HCT116 (cell line): ENCODE results near the gene USP15. TPM values are rescaled to one million over a fixed set of nuclear protein-coding genes. Genes with fewer than 3 reads are reported as not detected.

Experiments
- ATAC-seq: fragments of 200-7000 bp; cut with Tn5 transposase; 2 replicates; pipeline ENCODE4 v1.9.1; 2020; ENCODE audit warnings: mild to moderate bottlenecking, moderate library complexity
- BruUV-seq: library from RNA; stranded (reverse); fragments of 400-500 nt; replicated peaks from 2 replicates; lab custom pipeline; 2021; lab: Mats Ljungman, UMichigan
- CTCF ChIA-PET: fragments of 300-600 bp; sonication (Branson Sonifier 250); formaldehyde crosslinking; loops from one replicate; lab custom pipeline; 2021; ENCODE audit warnings: antibody characterized with exemption; lab: Charles Lee
- POLR2A ChIA-PET: fragments of 300-600, 350-600 bp; sonication (Branson Sonifier 250); formaldehyde crosslinking; loops from one replicate; lab custom pipeline; 2021; ENCODE audit warnings: antibody characterized with exemption; lab: Charles Lee
- RAD21 ChIA-PET, 2 experiments: fragments of 300-600 bp; sonication (Branson Sonifier 250); formaldehyde crosslinking; loops; one replicate each; lab custom pipeline; 2023; ENCODE audit warnings: low total read pairs in 2 of 2; ENCODE audit not compliant: uncharacterized antibody in 2 of 2, unreplicated experiment in 2 of 2, low non-redundant PET in 1 of 2; lab: Charles Lee
- DNase-seq: peaks from one replicate; pipeline ENCODE4 v3.0.0-alpha.2; 2010; ENCODE audit warnings: low read depth, low spot score
- H2AFZ ChIP-seq: fragments of 200-600 bp; shearing (Covaris generic), sonication (generic); 2 replicates; pipeline ENCODE4 v1.6.1; 2017; ENCODE audit warnings: low read depth, mixed run types, mixed read lengths, antibody characterized with exemption, low read length; ENCODE audit not compliant: poor library complexity, severe bottlenecking
- H3K27ac ChIP-seq: 2 replicates; pipeline ENCODE4 v1.5.1; 2012; ENCODE audit warnings: low read depth, low read length
- H3K27me3 ChIP-seq: fragments of 200-600 bp; sonication (generic); 2 replicates; pipeline ENCODE4 v1.6.1; 2016; ENCODE audit warnings: mixed run types, low read length, mixed read lengths; ENCODE audit not compliant: insufficient read depth
- H3K36me3 ChIP-seq, 2 experiments: fragments of 200-500 bp in 1 of 2; fragments of 200-600 bp in 1 of 2; sonication (Bioruptor generic) in 1 of 2; sonication (generic) in 1 of 2; 2 replicates each; pipeline versions ENCODE4 v1.5.1 to v1.6.1; 2014 to 2016; ENCODE audit warnings: low read length in 2 of 2, inconsistent platforms in 1 of 2, mixed read lengths in 1 of 2, mixed run types in 1 of 2; ENCODE audit not compliant: insufficient read depth in 2 of 2, control insufficient read depth in 1 of 2
- H3K4me1 ChIP-seq, 2 experiments: fragments of 200-600 bp in 1 of 2; sonication (generic) in 1 of 2; 2 replicates each; pipeline versions ENCODE4 v1.5.1 to v1.6.1; 2012 to 2017; ENCODE audit warnings: low read length in 2 of 2, inconsistent platforms in 1 of 2, mild to moderate bottlenecking in 1 of 2, mixed read lengths in 1 of 2, mixed run types in 1 of 2, moderate library complexity in 1 of 2; ENCODE audit not compliant: insufficient read depth in 2 of 2, control insufficient read depth in 1 of 2
- H3K4me2 ChIP-seq: fragments of 200-600 bp; sonication (generic); 2 replicates; pipeline ENCODE4 v1.6.1; 2017; ENCODE audit warnings: mixed run types, low read length, mixed read lengths
- H3K4me3 ChIP-seq, 2 experiments: fragments of 200-600 bp in 1 of 2; sonication (generic) in 1 of 2; replicated peaks in 1 of 2; 2 replicates each; pipeline ENCODE4 v1.5.1; 2011 to 2016; ENCODE audit warnings: low read length in 2 of 2, control low read depth in 1 of 2, low read depth in 1 of 2, mild to moderate bottlenecking in 1 of 2, mixed read lengths in 1 of 2, mixed run types in 1 of 2
- H3K79me2 ChIP-seq: fragments of 200-600 bp; sonication (generic); 2 replicates; pipeline ENCODE4 v1.6.1; 2017; ENCODE audit warnings: mild to moderate bottlenecking, mixed run types, low read length, moderate library complexity, mixed read lengths; ENCODE audit not compliant: insufficient read depth
- H3K9ac ChIP-seq: fragments of 200-600 bp; sonication (generic); 2 replicates; pipeline ENCODE4 v1.6.1; 2016; ENCODE audit warnings: low read length, mixed read lengths
- H3K9me2 ChIP-seq: fragments of 200-600 bp; sonication (generic), shearing (Covaris generic); 2 replicates; pipeline ENCODE4 v1.6.1; 2017; ENCODE audit warnings: mixed run types, mild to moderate bottlenecking, moderate library complexity; ENCODE audit not compliant: insufficient read depth
- H3K9me3 ChIP-seq, 2 experiments: fragments of 200-500 bp in 1 of 2; fragments of 200-600 bp in 1 of 2; sonication (Bioruptor generic) in 1 of 2; sonication (generic) in 1 of 2; 2 replicates each; pipeline ENCODE4 v1.6.1; 2014 to 2017; ENCODE audit warnings: low read length in 2 of 2, mixed read lengths in 2 of 2, inconsistent platforms in 1 of 2, low read depth in 1 of 2, mild to moderate bottlenecking in 1 of 2, mixed run types in 1 of 2, moderate library complexity in 1 of 2; ENCODE audit not compliant: control insufficient read depth in 1 of 2, insufficient read depth in 1 of 2
- H4K20me1 ChIP-seq: fragments of 200-600 bp; sonication (generic), shearing (Covaris generic); 2 replicates; pipeline ENCODE4 v1.6.1; 2017; ENCODE audit warnings: mixed run types, mild to moderate bottlenecking, moderate library complexity; ENCODE audit not compliant: insufficient read depth
- ATF3 ChIP-seq: IDR thresholded peaks from 2 replicates; pipeline ENCODE4 v1.6.1; 2012
- CBX3 ChIP-seq: IDR thresholded peaks from 2 replicates; pipeline ENCODE4 v1.6.1; 2012; ENCODE audit warnings: low read depth
- CEBPB ChIP-seq: IDR thresholded peaks from 2 replicates; pipeline ENCODE4 v1.6.1; 2012; ENCODE audit warnings: low read depth
- CTCF ChIP-seq, 3 experiments: fragments of 200-600 bp in 1 of 3; sonication (generic) in 1 of 3; IDR thresholded peaks in 2 of 3; conservative IDR thresholded peaks in 1 of 3; 2 replicates each; pipeline ENCODE4 v1.5.1; 2012 to 2017; ENCODE audit warnings: low read depth in 2 of 3, low read length in 2 of 3, antibody characterized with exemption in 1 of 3, borderline replicate concordance in 1 of 3, control low read depth in 1 of 3, mild to moderate bottlenecking in 1 of 3, mixed read lengths in 1 of 3, mixed run types in 1 of 3, moderate library complexity in 1 of 3; ENCODE audit not compliant: insufficient read depth in 1 of 3
- EGR1 ChIP-seq: IDR thresholded peaks from 2 replicates; pipeline ENCODE4 v1.6.1; 2012; ENCODE audit warnings: low read depth
- ELF1 ChIP-seq: IDR thresholded peaks from 2 replicates; pipeline ENCODE4 v1.6.1; 2012; ENCODE audit warnings: low read depth, borderline replicate concordance
- EZH2phosphoT487 ChIP-seq: fragments of 200-600 bp; IDR thresholded peaks from 2 replicates; pipeline ENCODE4 v1.6.1; 2018; ENCODE audit warnings: antibody characterized with exemption, borderline replicate concordance
- FOSL1 ChIP-seq: IDR thresholded peaks from 2 replicates; pipeline ENCODE4 v1.6.1; 2012; ENCODE audit warnings: low read depth
- JUND ChIP-seq: IDR thresholded peaks from 2 replicates; pipeline ENCODE4 v1.6.1; 2012
- POLR2AphosphoS5 ChIP-seq: IDR thresholded peaks from 2 replicates; pipeline ENCODE4 v1.6.1; 2011; ENCODE audit warnings: mild to moderate bottlenecking, low read depth, low read length, moderate library complexity
- RAD21 ChIP-seq: IDR thresholded peaks from 2 replicates; pipeline ENCODE4 v1.6.1; 2012; ENCODE audit warnings: low read depth, mild to moderate bottlenecking
- SIN3A ChIP-seq: IDR thresholded peaks from 2 replicates; pipeline ENCODE4 v1.6.1; 2012; ENCODE audit warnings: low read depth
- SP1 ChIP-seq: IDR thresholded peaks from 2 replicates; pipeline ENCODE4 v1.6.1; 2012; ENCODE audit warnings: low read depth
- SRF ChIP-seq: IDR thresholded peaks from 2 replicates; pipeline ENCODE4 v1.6.1; 2012; ENCODE audit warnings: low read depth
- TCF7L2 ChIP-seq: IDR thresholded peaks from 2 replicates; pipeline ENCODE4 v1.7.0; 2011; ENCODE audit warnings: borderline replicate concordance, inconsistent platforms; ENCODE audit not compliant: insufficient read depth, insufficient read length; ENCODE audit errors: extremely low read depth
- YY1 ChIP-seq: IDR thresholded peaks from 2 replicates; pipeline ENCODE4 v1.6.1; 2011; ENCODE audit warnings: low read length, low read depth, moderate library complexity, mild to moderate bottlenecking; ENCODE audit not compliant: insufficient replicate concordance; ENCODE audit errors: extremely low read depth
- ZFX ChIP-seq: fragments of 450-650 bp; IDR thresholded peaks from 2 replicates; pipeline ENCODE4 v1.6.1; 2017
- intact Hi-C: fragments of 100-400 bp; cut with micrococcal nuclease; formaldehyde crosslinking; loops from 2 replicates; pipeline ENCODE4 v1.10.0; 2022
- total RNA-seq: library from RNA; stranded (reverse); gene quantifications from one replicate; pipeline ENCODE4 v1.2.1, GENCODE V29; 2021; ENCODE audit not compliant: unreplicated experiment
- TF ChIP-seq, protein P1 (sequence below): IDR thresholded peaks from 2 replicates; pipeline ENCODE4 v1.6.1; 2012

Gene USP15
- total RNA-seq, 1 experiment from 2014 or later = 49.5 TPM

- Histone ChIP-seq H3K27ac (no peak overlapping the region), H4K20me1 (no peaks in the 10 kb centered on the region), H3K9me2 (no peaks in the 10 kb centered on the region), H3K4me1 (no peaks in the 10 kb centered on the region), H3K9ac (no peak overlapping the region), H3K36me3 (no peaks in the 10 kb centered on the region), H2AFZ (no peak overlapping the region), H3K27me3 (no peaks in the 10 kb centered on the region), H3K4me3 (no peak overlapping the region), H3K79me2 (no peaks in the 10 kb centered on the region), H3K9me3 (no peaks in the 10 kb centered on the region), H3K4me2 (no peak overlapping the region)
- ATAC-seq (no peak), DNase-seq (no peak)
- intact Hi-C loops = loop anchor here (5.0 kb wide), 1 partner anchor 146 kb away; no protein-coding TSS in a partner anchor
- ChIA-PET POLR2A (no interaction called here), RAD21 (no interaction called here), CTCF (interaction anchor here (1.0 to 1.6 kb wide), 2 partner anchors 359 to 633 kb away, joined by 3 to 5 read pairs; no protein-coding TSS in a partner anchor)
- no TSS peak for BruUV-seq
- no peak for TF ChIP-seq TCF7L2
- TF ChIP-seq, protein P1, sequence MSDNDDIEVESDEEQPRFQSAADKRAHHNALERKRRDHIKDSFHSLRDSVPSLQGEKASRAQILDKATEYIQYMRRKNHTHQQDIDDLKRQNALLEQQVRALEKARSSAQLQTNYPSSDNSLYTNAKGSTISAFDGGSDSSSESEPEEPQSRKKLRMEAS = no peak
- no peak for TF ChIP-seq ATF3
- no peak for TF ChIP-seq YY1
- TF ChIP-seq EZH2phosphoT487 = no peak
- TF ChIP-seq JUND = no peak
- TF ChIP-seq FOSL1 = no peak
- TF ChIP-seq CBX3 = no peak
- no peak for TF ChIP-seq SRF
- TF ChIP-seq ZFX = no peak
- no peak for TF ChIP-seq POLR2AphosphoS5
- no peak for TF ChIP-seq ELF1
- TF ChIP-seq SP1 = no peak
- TF ChIP-seq RAD21 = no peak
- TF ChIP-seq CTCF (IDR thresholded peaks at IDR 0.05 in 2 of 3, conservative IDR thresholded peaks at IDR 0.05 in 1 of 3; ENCODE audit: borderline replicate concordance in 1 of 3, insufficient read depth in 1 of 3, low read depth in 2 of 3, low read length in 2 of 3) = no peak
- TF ChIP-seq CEBPB = no peak
- no peak for TF ChIP-seq EGR1
- TF ChIP-seq SIN3A = no peak
- TF ChIP-seq, all 23 proteins: peak for 0
Observed at GRCh38 chr12:62436164-62436503, 175.9 kb downstream of the USP15 start.
